Immature natural killer cell (primary cell): ENCODE results near the gene DCUN1D2. TPM values are rescaled to one million over a fixed set of nuclear protein-coding genes. Genes with fewer than 3 reads are reported as not detected.

ENCODE experiments used
- DNase-seq, 3 donors: peaks; one replicate each; pipeline ENCODE4 v3.0.0; 2022; ENCODE audit warnings: mixed read lengths in 1 of 3
- H3K27ac Mint-ChIP-seq, 6 donors: one replicate each; pipeline ENCODE4 v1.8.0; 2020; ENCODE audit warnings: mixed read lengths in 6 of 6, mild to moderate bottlenecking in 5 of 6, inconsistent platforms in 4 of 6, moderate library complexity in 3 of 6
- H3K27me3 Mint-ChIP-seq, 3 donors: one replicate each; pipeline ENCODE4 v1.8.0; 2020 to 2021; ENCODE audit warnings: low read depth in 3 of 3, mild to moderate bottlenecking in 3 of 3, mixed read lengths in 3 of 3, moderate library complexity in 3 of 3, inconsistent platforms in 1 of 3
- H3K36me3 Mint-ChIP-seq, 3 donors: one replicate each; pipeline ENCODE4 v1.8.0; 2020; ENCODE audit warnings: mixed read lengths in 3 of 3, inconsistent platforms in 2 of 3, mild to moderate bottlenecking in 2 of 3
- H3K4me1 Mint-ChIP-seq, 2 donors: one replicate each; pipeline ENCODE4 v1.8.0; 2020; ENCODE audit warnings: inconsistent platforms in 2 of 2, mild to moderate bottlenecking in 2 of 2, mixed read lengths in 2 of 2, moderate library complexity in 1 of 2
- H3K4me3 Mint-ChIP-seq, 5 donors: one replicate each; pipeline ENCODE4 v1.8.0; 2020; ENCODE audit warnings: mild to moderate bottlenecking in 5 of 5, mixed read lengths in 5 of 5, inconsistent platforms in 3 of 5, moderate library complexity in 3 of 5
- H3K9me3 Mint-ChIP-seq, 6 donors: one replicate each; pipeline ENCODE4 v1.8.0; 2020; ENCODE audit warnings: mild to moderate bottlenecking in 6 of 6, mixed read lengths in 6 of 6, inconsistent platforms in 4 of 6, moderate library complexity in 3 of 6
- polyA plus RNA-seq, 3 donors: library from polyadenylated mRNA; unstranded; fragments of 300-500 nt; fragmentation: Illumina TruSeq; gene quantifications; one replicate each; pipeline ENCODE4 v1.2.3, GENCODE V29; 2021

DCUN1D2 gene
- 10 to 100 TPM in 1 of 3 donors, 1 to 10 TPM in 2; 7.4 to 23.0 (median 7.6) TPM for polyA plus RNA-seq

GRCh38 chr13:113490496-113491417 is at the start of gene DCUN1D2:
DCUN1D2 (minus strand) TSS chr13:113490711; CDS start chr13:113490669, 42 bp downstream.
- peaks cover 0 to 6% (median 2%) of the 10 kb centered on the region in 3 donors for H3K36me3 Mint-ChIP-seq
- peaks cover 42 to 53% of the 10 kb centered on the region in 2 donors for H3K4me1 Mint-ChIP-seq
- peaks cover 5 to 9% (median 5%) of the 10 kb centered on the region in 3 donors for H3K27me3 Mint-ChIP-seq
- peak within 1 kb of the TSS; percentile 85 to 91 (median 90) for H3K4me3 Mint-ChIP-seq
- H3K27ac Mint-ChIP-seq, result peak within 1 kb of the TSS; percentile 0 to 91 (median 82)
- DNase-seq, result peak; percentile 88 to 90 (median 89)
- no peaks in the 10 kb centered on the region for H3K9me3 Mint-ChIP-seq

- no peak for DNase-seq
- Mint-ChIP-seq H3K27me3 (peaks cover 0 to 2% (median 0%) of the 10 kb centered on the region in 3 donors), H3K9me3 (peaks cover 0 to 5% (median 2%) of the 10 kb centered on the region in 6 donors), H3K36me3 (peaks cover 17 to 44% (median 27%) of the 10 kb centered on the region in 3 donors), H3K4me3 (no peak overlapping the region), H3K4me1 (peaks cover 4 to 6% of the 10 kb centered on the region in 2 donors), H3K27ac (no peak overlapping the region)
These were observed 49.3 kb upstream of the DCUN1D2 start for GRCh38 chr13:113539822-113540221.

- H3K27ac Mint-ChIP-seq, result no peak overlapping the region
- peaks cover 4 to 6% of the 10 kb centered on the region in 2 donors for H3K4me1 Mint-ChIP-seq
- no peak overlapping the region for H3K4me3 Mint-ChIP-seq
- peaks cover 18 to 44% (median 27%) of the 10 kb centered on the region in 3 donors for H3K36me3 Mint-ChIP-seq
- H3K27me3 Mint-ChIP-seq, result no peaks in the 10 kb centered on the region
- no peak for DNase-seq
- peaks cover 0 to 5% (median 2%) of the 10 kb centered on the region in 6 donors for H3K9me3 Mint-ChIP-seq
These were observed 48.7 kb upstream of the DCUN1D2 start for GRCh38 chr13:113539176-113539575.

- Mint-ChIP-seq H3K27ac (no peak overlapping the region), H3K4me3 (no peak overlapping the region), H3K36me3 (peaks cover 23 to 42% (median 25%) of the 10 kb centered on the region in 3 donors), H3K27me3 (no peaks in the 10 kb centered on the region), H3K9me3 (peaks cover 0 to 5% (median 1%) of the 10 kb centered on the region in 6 donors), H3K4me1 (peaks cover 3% of the 10 kb centered on the region in 2 donors)
- DNase-seq, result no peak
These were observed 48.2 kb upstream of the DCUN1D2 start for GRCh38 chr13:113538689-113539058.

GRCh38 chr13:113537909-113538688 is 47.6 kb upstream of the DCUN1D2 start:
- Mint-ChIP-seq H3K9me3 (peaks cover 0 to 5% (median 1%) of the 10 kb centered on the region in 6 donors), H3K27me3 (no peaks in the 10 kb centered on the region), H3K4me1 (no peaks in the 10 kb centered on the region), H3K36me3 (peaks cover 22 to 39% (median 23%) of the 10 kb centered on the region in 3 donors), H3K4me3 (no peak overlapping the region), H3K27ac (peak overlapping the region in 1 of 6 donors; percentile 4)
- no peak for DNase-seq

- Mint-ChIP-seq H3K36me3 (peaks cover 22 to 39% (median 23%) of the 10 kb centered on the region in 3 donors), H3K4me1 (no peaks in the 10 kb centered on the region), H3K27ac (no peak overlapping the region), H3K4me3 (no peak overlapping the region), H3K9me3 (peaks cover 0 to 5% (median 1%) of the 10 kb centered on the region in 6 donors), H3K27me3 (no peaks in the 10 kb centered on the region)
- DNase-seq, result no peak
These were observed 46.7 kb upstream of the DCUN1D2 start for GRCh38 chr13:113537205-113537604.

- Mint-ChIP-seq H3K4me3 (no peak overlapping the region), H3K9me3 (peaks cover 0 to 5% (median 1%) of the 10 kb centered on the region in 6 donors), H3K4me1 (no peaks in the 10 kb centered on the region), H3K27ac (no peak overlapping the region), H3K27me3 (no peaks in the 10 kb centered on the region), H3K36me3 (peaks cover 23 to 43% (median 27%) of the 10 kb centered on the region in 3 donors)
- no peak for DNase-seq
These were observed 46.1 kb upstream of the DCUN1D2 start for GRCh38 chr13:113536461-113537110.

GRCh38 chr13:113535381-113535781 is 44.9 kb upstream of the DCUN1D2 start:
- Mint-ChIP-seq H3K4me1 (no peaks in the 10 kb centered on the region), H3K27ac (peak overlapping the region in 1 of 6 donors; percentile 10), H3K36me3 (peaks cover 17 to 37% (median 20%) of the 10 kb centered on the region in 3 donors), H3K27me3 (no peaks in the 10 kb centered on the region), H3K4me3 (no peak overlapping the region), H3K9me3 (no peaks in the 10 kb centered on the region)
- no peak for DNase-seq

GRCh38 chr13:113534236-113534860 is 43.8 kb upstream of the DCUN1D2 start:
- Mint-ChIP-seq H3K36me3 (peaks cover 12 to 36% (median 14%) of the 10 kb centered on the region in 3 donors), H3K27ac (no peak overlapping the region), H3K4me1 (no peaks in the 10 kb centered on the region), H3K4me3 (no peak overlapping the region), H3K27me3 (no peaks in the 10 kb centered on the region), H3K9me3 (no peaks in the 10 kb centered on the region)
- no peak for DNase-seq

GRCh38 chr13:113533161-113533840 is 42.8 kb upstream of the DCUN1D2 start:
- peaks cover 17 to 41% (median 17%) of the 10 kb centered on the region in 3 donors for H3K36me3 Mint-ChIP-seq
- no peaks in the 10 kb centered on the region for H3K27me3 Mint-ChIP-seq
- no peaks in the 10 kb centered on the region for H3K4me1 Mint-ChIP-seq
- no peak for DNase-seq
- no peaks in the 10 kb centered on the region for H3K9me3 Mint-ChIP-seq
- H3K27ac Mint-ChIP-seq, result no peak overlapping the region
- H3K4me3 Mint-ChIP-seq, result no peak overlapping the region

GRCh38 chr13:113532156-113532806 is 41.8 kb upstream of the DCUN1D2 start:
- Mint-ChIP-seq H3K36me3 (peaks cover 18 to 41% (median 19%) of the 10 kb centered on the region in 3 donors), H3K4me1 (no peaks in the 10 kb centered on the region), H3K27ac (no peak overlapping the region), H3K9me3 (no peaks in the 10 kb centered on the region), H3K4me3 (no peak overlapping the region), H3K27me3 (peaks cover 0 to 3% (median 0%) of the 10 kb centered on the region in 3 donors)
- no peak for DNase-seq
